ENCODE measurements around the gene CADPS2.

- TF ChIP-seq CTCF (IDR thresholded peaks at IDR 0.05): no peak
- no peak for TF ChIP-seq POLR2AphosphoS5 (IDR thresholded peaks at IDR 0.05)
- TF ChIP-seq POLR2A (IDR thresholded peaks at IDR 0.05): no peak
These were observed 49.4 kb upstream of the CADPS2 start for GRCh38 chr7:122935620-122936019.
